ENCODE results near the gene C1orf52.
A peak's percentile ranks its signal among the peaks of the same experiment; 100 is the strongest.
"Not testable (repeated sequence)": the region's sequence is repeated elsewhere in the genome, so short reads cannot be mapped to it uniquely, and the experiment has no call there.

C1orf52 gene

GRCh38 chr1:85277802-85278201 lies 18.3 kb upstream of the C1orf52 start:
- DNase-seq = no peak

GRCh38 chr1:85276978-85277639 lies 17.6 kb upstream of the C1orf52 start:
- no peak for DNase-seq

- DNase-seq = peak; percentile 95 to 97
These were observed 16.9 kb upstream of the C1orf52 start, which contains the start of gene BCL10 for GRCh38 chr1:85276215-85276977. TSS of gene BCL10 (minus strand) at chr1:85276632. CDS start at chr1:85276352, 280 bp downstream.

- DNase-seq = no peak
These were observed 16.3 kb upstream of the C1orf52 start for GRCh38 chr1:85275701-85276214.

- DNase-seq = peak in 1 of 2 experiments; percentile 23
These were observed 15.5 kb upstream of the C1orf52 start for GRCh38 chr1:85274969-85275453.

GRCh38 chr1:85273397-85273796 lies 13.9 kb upstream of the C1orf52 start:
- DNase-seq = no peak

- DNase-seq = no peak
These were observed 9.5 kb upstream of the C1orf52 start for GRCh38 chr1:85268801-85269585.

GRCh38 chr1:85267313-85267712 lies 7.9 kb upstream of the C1orf52 start:
- no peak for DNase-seq

GRCh38 chr1:85264150-85264549 lies 4.7 kb upstream of the C1orf52 start:
- DNase-seq = no peak

- DNase-seq = no peak
These were observed 3.5 kb upstream of the C1orf52 start for GRCh38 chr1:85262985-85263384.

- no peak for DNase-seq
These were observed 431 bp upstream of the C1orf52 start for GRCh38 chr1:85259912-85260274.

GRCh38 chr1:85258536-85259117 lies 835 bp downstream of the C1orf52 start:
- no peak for DNase-seq

GRCh38 chr1:85249042-85249441 lies 10.4 kb downstream of the C1orf52 start:
- not testable (repeated sequence) for DNase-seq

GRCh38 chr1:85245891-85246290 lies 13.6 kb downstream of the C1orf52 start:
- no peak for DNase-seq

GRCh38 chr1:85245456-85245855 lies 14.0 kb downstream of the C1orf52 start:
- DNase-seq = no peak

- DNase-seq = no peak
These were observed 15.0 kb downstream of the C1orf52 start for GRCh38 chr1:85244271-85245061.

- DNase-seq = no peak
These were observed 16.1 kb downstream of the C1orf52 start for GRCh38 chr1:85243372-85243771.

- DNase-seq = no peak
These were observed 18.8 kb downstream of the C1orf52 start for GRCh38 chr1:85240643-85241042.

GRCh38 chr1:85240174-85240601 lies 19.3 kb downstream of the C1orf52 start:
- no peak for DNase-seq

- DNase-seq = no peak
These were observed 21.8 kb downstream of the C1orf52 start for GRCh38 chr1:85237613-85238012.

GRCh38 chr1:85230305-85230977 lies 29.0 kb downstream of the C1orf52 start:
- no peak for DNase-seq

Measured in SW 1271 (cell line).